SK-N-SH (cell line): ENCODE data around the gene PLOD1. TPM values are rescaled to one million over a fixed set of nuclear protein-coding genes. Genes with fewer than 3 reads are reported as not detected.
A peak's percentile ranks its signal among the peaks of the same experiment; 100 is the strongest.
"Not testable (repeated sequence)": the region's sequence is repeated elsewhere in the genome, so short reads cannot be mapped to it uniquely, and the experiment has no call there.

Experiments used
- CTCF ChIA-PET: fragments of 300-600, 350-600 bp; formaldehyde crosslinking; extraction: SDS; loops from one replicate; lab custom pipeline; 2021; lab: Yijun Ruan, JAX
- POLR2A ChIA-PET: fragments of 350-600 bp; sonication (Branson Sonifier 250); formaldehyde crosslinking; extraction: SDS; loops from one replicate; lab custom pipeline; 2020; ENCODE audit warnings: antibody characterized with exemption, inconsistent platforms; lab: Yijun Ruan, JAX
- DNase-seq: peaks from one replicate; pipeline ENCODE4 v3.0.0; 2012
- H2AFZ ChIP-seq: fragments of 200-600 bp; sonication (generic); 2 replicates; pipeline ENCODE4 v1.8.1; 2016; ENCODE audit warnings: antibody characterized with exemption, mild to moderate bottlenecking, low read depth
- H3F3A ChIP-seq: fragments of 200-600 bp; sonication (generic); replicated peaks from 2 replicates; pipeline ENCODE3; 2016; ENCODE audit warnings: antibody characterized with exemption, mild to moderate bottlenecking; ENCODE audit not compliant: insufficient read depth
- H3K27ac ChIP-seq, 2 experiments: fragments of 200-500 bp in 1 of 2; fragments of 200-600 bp in 1 of 2; sonication (Bioruptor generic) in 1 of 2; sonication (generic), shearing (Covaris generic) in 1 of 2; 2 replicates each; pipeline versions ENCODE4 v1.5.1 to v1.6.1; 2014 to 2016; ENCODE audit warnings: low read depth in 2 of 2, inconsistent platforms in 1 of 2, low read length in 1 of 2, mild to moderate bottlenecking in 1 of 2, mixed read lengths in 1 of 2
- H3K27me3 ChIP-seq: fragments of 200-600 bp; sonication (generic), shearing (Covaris generic); 2 replicates; pipeline ENCODE4 v1.6.1; 2016; ENCODE audit warnings: mixed run types; ENCODE audit not compliant: insufficient read depth
- H3K36me3 ChIP-seq, 2 experiments: fragments of 200-500 bp in 1 of 2; fragments of 200-600 bp in 1 of 2; sonication (Bioruptor generic) in 1 of 2; sonication (generic) in 1 of 2; replicated peaks in 1 of 2; 2 replicates each; pipeline versions ENCODE3 to v1.5.1; 2014 to 2016; ENCODE audit warnings: low read length in 1 of 2, mild to moderate bottlenecking in 1 of 2; ENCODE audit not compliant: insufficient read depth in 2 of 2, control insufficient read depth in 1 of 2
- H3K4me1 ChIP-seq, 2 experiments: fragments of 200-500 bp in 1 of 2; fragments of 200-600 bp in 1 of 2; sonication (Bioruptor generic) in 1 of 2; sonication (generic), shearing (Covaris generic) in 1 of 2; 2 replicates each; pipeline versions ENCODE4 v1.5.1 to v1.6.1; 2014 to 2016; ENCODE audit warnings: low read depth in 1 of 2, low read length in 1 of 2, mixed run types in 1 of 2; ENCODE audit not compliant: insufficient read depth in 2 of 2, control insufficient read depth in 1 of 2
- H3K4me2 ChIP-seq: fragments of 200-600 bp; sonication (generic), shearing (Covaris generic); 2 replicates; pipeline ENCODE4 v1.6.1; 2017; ENCODE audit warnings: mixed run types
- H3K4me3 ChIP-seq, 2 experiments: fragments of 200-500 bp in 1 of 2; fragments of 200-600 bp in 1 of 2; sonication (Bioruptor generic) in 1 of 2; sonication (generic), shearing (Covaris generic) in 1 of 2; 2 replicates each; pipeline versions ENCODE4 v1.5.1 to v1.8.1; 2014 to 2016; ENCODE audit warnings: low read depth in 2 of 2, inconsistent platforms in 1 of 2, low read length in 1 of 2, mild to moderate bottlenecking in 1 of 2, mixed read lengths in 1 of 2, moderate library complexity in 1 of 2
- H3K79me2 ChIP-seq: fragments of 200-600 bp; sonication (generic); 2 replicates; pipeline ENCODE4 v1.8.1; 2017; ENCODE audit warnings: mild to moderate bottlenecking; ENCODE audit not compliant: insufficient read depth
- H3K9ac ChIP-seq: fragments of 200-600 bp; sonication (generic); 2 replicates; pipeline ENCODE4 v1.6.1; 2017; ENCODE audit warnings: mixed run types
- H3K9me2 ChIP-seq: fragments of 200-600 bp; sonication (generic); 2 replicates; pipeline ENCODE4 v1.6.1; 2017; ENCODE audit warnings: mixed run types
- H3K9me3 ChIP-seq: fragments of 200-600 bp; sonication (generic); 2 replicates; pipeline ENCODE4 v1.6.1; 2017; ENCODE audit warnings: mixed run types, mild to moderate bottlenecking, moderate library complexity
- H4K20me1 ChIP-seq: fragments of 200-600 bp; sonication (generic); 2 replicates; pipeline ENCODE4 v1.6.1; 2017; ENCODE audit warnings: mild to moderate bottlenecking, mixed run types; ENCODE audit not compliant: insufficient read depth
- EP300 ChIP-seq, 2 experiments: IDR thresholded peaks; 2 replicates each; pipeline versions ENCODE4 v1.4.0 to v1.6.1; 2012; ENCODE audit warnings: borderline replicate concordance in 1 of 2, low read depth in 1 of 2, low read length in 1 of 2
- FOXM1 ChIP-seq: IDR thresholded peaks from 2 replicates; pipeline ENCODE4 v1.4.0; 2012; ENCODE audit warnings: low read depth, mild to moderate bottlenecking
- GATA2 ChIP-seq: sonication (generic); formaldehyde crosslinking; IDR thresholded peaks from 2 replicates; pipeline ENCODE4 v1.5.0; 2020; ENCODE audit warnings: mild to moderate bottlenecking, missing genetic modification reagents
- IRF3 ChIP-seq: fragments of 150-350 bp; IDR thresholded peaks from 2 replicates; pipeline ENCODE4 v1.6.1; 2016; ENCODE audit warnings: mild to moderate bottlenecking, low read depth, low read length
- JUND ChIP-seq: IDR thresholded peaks from 2 replicates; pipeline ENCODE4 v1.4.0; 2012
- MXI1 ChIP-seq: IDR thresholded peaks from 2 replicates; pipeline ENCODE4 v1.6.1; 2012; ENCODE audit warnings: mild to moderate bottlenecking, low read depth, low read length, improper control_type of control experiment
- POLR2AphosphoS5 ChIP-seq: IDR thresholded peaks from 2 replicates; pipeline ENCODE4 v1.6.1; 2012; ENCODE audit warnings: low read depth, low read length
- RAD21 ChIP-seq: IDR thresholded peaks from 2 replicates; pipeline ENCODE4 v1.6.1; 2012; ENCODE audit warnings: mild to moderate bottlenecking, low read length
- SIN3A ChIP-seq: IDR thresholded peaks from 2 replicates; pipeline ENCODE4 v1.6.1; 2012; ENCODE audit warnings: low read depth, mild to moderate bottlenecking, low read length, moderate library complexity, borderline replicate concordance
- TEAD4 ChIP-seq: IDR thresholded peaks from 2 replicates; pipeline ENCODE4 v1.4.0; 2012; ENCODE audit warnings: mild to moderate bottlenecking, borderline replicate concordance; ENCODE audit not compliant: insufficient read depth
- WGBS: methylation state at CpG from one replicate; pipeline ENCODE4 v1.1.6; 2017; ENCODE audit warnings: low lambda C conversion rate; 5-methylcytosine and 5-hydroxymethylcytosine counted together
- polyA plus RNA-seq, 3 experiments: library from polyadenylated mRNA; depleted of rRNA; stranded (reverse); fragments of >200 nt; gene quantifications; 2 replicates each; pipeline ENCODE4 v1.2.3, GENCODE V29; 2012
- TF ChIP-seq, protein P1 (sequence below): IDR thresholded peaks from 2 replicates; pipeline ENCODE4 v1.6.1; 2012; ENCODE audit warnings: mild to moderate bottlenecking, low read depth, low read length, moderate library complexity
- TF ChIP-seq, protein P2 (sequence below): IDR thresholded peaks from 2 replicates; pipeline ENCODE4 v1.4.0; 2012; ENCODE audit warnings: low read depth, borderline replicate concordance
- TF ChIP-seq, protein P3 (sequence below): IDR thresholded peaks from 2 replicates; pipeline ENCODE4 v1.4.0; 2012; ENCODE audit warnings: low read depth

PLOD1 gene
- polyA plus RNA-seq, 1 of the 3 experiments (the other 2 are of a cell fraction), result 257 TPM

GRCh38 chr1:11898831-11899467 lies 35.6 kb upstream of the PLOD1 start:
- no peak overlapping the region for H3K27ac ChIP-seq
- no peak overlapping the region for H3K4me3 ChIP-seq
- no peaks in the 10 kb centered on the region for H3K27me3 ChIP-seq
- no peaks in the 10 kb centered on the region; a peak in 1 of 4 replicates for H3K4me1 ChIP-seq
- H4K20me1 ChIP-seq, result no peaks in the 10 kb centered on the region
- ChIA-PET POLR2A (interaction anchor here (1.8 kb wide), 1 partner anchor 9 kb away, joined by 7 read pairs; no protein-coding TSS in a partner anchor), CTCF (interaction anchor here (1.2 to 14.8 kb wide), 4 partner anchors 9 to 68 kb away, joined by 3 to 316 read pairs (median 4); partner anchors contain the start of gene NPPA)
- no peak overlapping the region for H3K9ac ChIP-seq
- no peaks in the 10 kb centered on the region for H3F3A ChIP-seq
- no peak for DNase-seq
- no peak overlapping the region for H3K4me2 ChIP-seq
- H2AFZ ChIP-seq, result no peak overlapping the region
- H3K9me3 ChIP-seq, result no peaks in the 10 kb centered on the region
- 75% methylated on average over 6 of the region's 26 CpGs for WGBS
- TF ChIP-seq, protein P1, sequence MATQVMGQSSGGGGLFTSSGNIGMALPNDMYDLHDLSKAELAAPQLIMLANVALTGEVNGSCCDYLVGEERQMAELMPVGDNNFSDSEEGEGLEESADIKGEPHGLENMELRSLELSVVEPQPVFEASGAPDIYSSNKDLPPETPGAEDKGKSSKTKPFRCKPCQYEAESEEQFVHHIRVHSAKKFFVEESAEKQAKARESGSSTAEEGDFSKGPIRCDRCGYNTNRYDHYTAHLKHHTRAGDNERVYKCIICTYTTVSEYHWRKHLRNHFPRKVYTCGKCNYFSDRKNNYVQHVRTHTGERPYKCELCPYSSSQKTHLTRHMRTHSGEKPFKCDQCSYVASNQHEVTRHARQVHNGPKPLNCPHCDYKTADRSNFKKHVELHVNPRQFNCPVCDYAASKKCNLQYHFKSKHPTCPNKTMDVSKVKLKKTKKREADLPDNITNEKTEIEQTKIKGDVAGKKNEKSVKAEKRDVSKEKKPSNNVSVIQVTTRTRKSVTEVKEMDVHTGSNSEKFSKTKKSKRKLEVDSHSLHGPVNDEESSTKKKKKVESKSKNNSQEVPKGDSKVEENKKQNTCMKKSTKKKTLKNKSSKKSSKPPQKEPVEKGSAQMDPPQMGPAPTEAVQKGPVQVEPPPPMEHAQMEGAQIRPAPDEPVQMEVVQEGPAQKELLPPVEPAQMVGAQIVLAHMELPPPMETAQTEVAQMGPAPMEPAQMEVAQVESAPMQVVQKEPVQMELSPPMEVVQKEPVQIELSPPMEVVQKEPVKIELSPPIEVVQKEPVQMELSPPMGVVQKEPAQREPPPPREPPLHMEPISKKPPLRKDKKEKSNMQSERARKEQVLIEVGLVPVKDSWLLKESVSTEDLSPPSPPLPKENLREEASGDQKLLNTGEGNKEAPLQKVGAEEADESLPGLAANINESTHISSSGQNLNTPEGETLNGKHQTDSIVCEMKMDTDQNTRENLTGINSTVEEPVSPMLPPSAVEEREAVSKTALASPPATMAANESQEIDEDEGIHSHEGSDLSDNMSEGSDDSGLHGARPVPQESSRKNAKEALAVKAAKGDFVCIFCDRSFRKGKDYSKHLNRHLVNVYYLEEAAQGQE, result peak; percentile 88
- TF ChIP-seq, protein P2, sequence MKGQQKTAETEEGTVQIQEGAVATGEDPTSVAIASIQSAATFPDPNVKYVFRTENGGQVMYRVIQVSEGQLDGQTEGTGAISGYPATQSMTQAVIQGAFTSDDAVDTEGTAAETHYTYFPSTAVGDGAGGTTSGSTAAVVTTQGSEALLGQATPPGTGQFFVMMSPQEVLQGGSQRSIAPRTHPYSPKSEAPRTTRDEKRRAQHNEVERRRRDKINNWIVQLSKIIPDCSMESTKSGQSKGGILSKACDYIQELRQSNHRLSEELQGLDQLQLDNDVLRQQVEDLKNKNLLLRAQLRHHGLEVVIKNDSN, result no peak
- TF ChIP-seq RAD21 (no peak), FOXM1 (no peak)
- H3K79me2 ChIP-seq, result no peaks in the 10 kb centered on the region
- no peaks in the 10 kb centered on the region for H3K36me3 ChIP-seq
- no peaks in the 10 kb centered on the region for H3K9me2 ChIP-seq

- H3K4me1 ChIP-seq, H4K20me1 ChIP-seq, H3K27me3 ChIP-seq, DNase-seq, H3K9ac ChIP-seq, H3K9me2 ChIP-seq, H3K4me2 ChIP-seq, H3K36me3 ChIP-seq, H3K4me3 ChIP-seq, H3K79me2 ChIP-seq, H3K27ac ChIP-seq, H2AFZ ChIP-seq, H3K9me3 ChIP-seq, H3F3A ChIP-seq: not testable (repeated sequence)
- WGBS, result 55% methylated on average over 9 of the region's 9 CpGs
- ChIA-PET POLR2A (interaction anchor here (0.7 kb wide), 1 partner anchor 51 kb away, joined by 4 read pairs; no protein-coding TSS in a partner anchor), CTCF (interaction anchor here (14.8 kb wide), 1 partner anchor 59 kb away, joined by 316 read pairs; the partner anchor contains the start of gene NPPA)
Measured at GRCh38 chr1:11901446-11901845, 33.1 kb upstream of the PLOD1 start.

- peaks cover 0 to 3% of the 10 kb centered on the region in 2 experiments; a peak in 1 of 4 replicates for H3K4me1 ChIP-seq
- H2AFZ ChIP-seq, result no peak overlapping the region
- no peaks in the 10 kb centered on the region for H3K36me3 ChIP-seq
- no peaks in the 10 kb centered on the region for H3K27me3 ChIP-seq
- no peak overlapping the region for H3K27ac ChIP-seq
- H3K9me2 ChIP-seq, result no peaks in the 10 kb centered on the region
- no peak overlapping the region for H3K4me2 ChIP-seq
- H3K9ac ChIP-seq, result no peak overlapping the region
- ChIA-PET CTCF (interaction anchor here (1.0 to 14.8 kb wide), 3 partner anchors 9 to 183 kb away, joined by 3 to 316 read pairs (median 5); partner anchors contain the start of gene NPPA), POLR2A (no interaction called here)
- no peaks in the 10 kb centered on the region for H3F3A ChIP-seq
- H4K20me1 ChIP-seq, result no peaks in the 10 kb centered on the region
- no peak overlapping the region for H3K4me3 ChIP-seq
- 86% methylated on average over 1 of the region's 1 CpG for WGBS
- H3K79me2 ChIP-seq, result no peaks in the 10 kb centered on the region
- no peak for DNase-seq
- H3K9me3 ChIP-seq, result no peaks in the 10 kb centered on the region
- TF ChIP-seq IRF3 (no peak), SIN3A (no peak), TEAD4 (no peak), JUND (no peak), POLR2AphosphoS5 (no peak), GATA2 (no peak), EP300 (IDR thresholded peaks at IDR 0.05; ENCODE audit: borderline replicate concordance in 1 of 2, low read depth in 1 of 2, low read length in 1 of 2) (no peak), MXI1 (no peak), RAD21 (no peak)
- TF ChIP-seq, protein P3, sequence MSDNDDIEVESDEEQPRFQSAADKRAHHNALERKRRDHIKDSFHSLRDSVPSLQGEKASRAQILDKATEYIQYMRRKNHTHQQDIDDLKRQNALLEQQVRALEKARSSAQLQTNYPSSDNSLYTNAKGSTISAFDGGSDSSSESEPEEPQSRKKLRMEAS, result no peak
- TF ChIP-seq, protein P2, result no peak
Measured at GRCh38 chr1:11903210-11903609, 31.3 kb upstream of the PLOD1 start.
